ENCODE data around the gene DLGAP3.
"Not testable (repeated sequence)": the region's sequence is repeated elsewhere in the genome, so short reads cannot be mapped to it uniquely, and the experiment has no call there.

Gene DLGAP3

DNA sequence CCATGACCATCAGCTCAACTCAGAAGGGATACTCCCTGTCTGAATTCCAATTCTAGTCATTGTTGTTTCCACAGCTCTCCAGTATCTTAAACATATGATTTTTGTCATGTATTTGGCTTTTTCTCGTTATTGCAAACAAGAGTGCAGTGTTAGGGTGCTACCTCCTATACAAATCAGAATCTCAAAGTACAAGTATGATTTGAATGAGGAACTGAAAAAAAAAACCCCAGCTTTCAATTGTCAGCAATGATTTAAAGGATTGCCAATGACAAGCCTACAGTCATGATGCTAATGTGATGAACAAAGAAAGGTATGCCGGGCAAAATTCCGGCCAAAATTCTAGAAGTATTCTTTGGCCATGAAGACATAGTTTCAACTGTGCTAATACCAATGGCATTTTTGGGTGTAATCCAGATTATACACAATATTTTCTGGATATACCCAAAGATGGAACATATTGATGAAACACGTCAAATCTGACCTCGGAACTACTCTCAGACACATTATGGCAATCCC, 40.8 kb upstream of the DLGAP3 start:
- Histone ChIP-seq H3K27me3 (replicated peaks; ENCODE audit: control insufficient read depth, insufficient read depth, low read length, poor library complexity, severe bottlenecking) (no peaks in the 10 kb centered on the region), H3K27ac (ENCODE audit: insufficient read depth, low read length, poor library complexity, severe bottlenecking) (no peak overlapping the region), H3K36me3 (ENCODE audit: control insufficient read depth, insufficient read depth, low read length) (no peaks in the 10 kb centered on the region), H3K4me1 (ENCODE audit: control insufficient read depth, insufficient read depth, low read length, poor library complexity, severe bottlenecking) (peaks cover 9% of the 10 kb centered on the region), H3K4me3 (ENCODE audit: insufficient read depth, low read depth, low read length, poor library complexity, severe bottlenecking) (no peak overlapping the region), H3K9me3 (ENCODE audit: control insufficient read depth, low read length) (no peaks in the 10 kb centered on the region)
- no peak for DNase-seq

DNA sequence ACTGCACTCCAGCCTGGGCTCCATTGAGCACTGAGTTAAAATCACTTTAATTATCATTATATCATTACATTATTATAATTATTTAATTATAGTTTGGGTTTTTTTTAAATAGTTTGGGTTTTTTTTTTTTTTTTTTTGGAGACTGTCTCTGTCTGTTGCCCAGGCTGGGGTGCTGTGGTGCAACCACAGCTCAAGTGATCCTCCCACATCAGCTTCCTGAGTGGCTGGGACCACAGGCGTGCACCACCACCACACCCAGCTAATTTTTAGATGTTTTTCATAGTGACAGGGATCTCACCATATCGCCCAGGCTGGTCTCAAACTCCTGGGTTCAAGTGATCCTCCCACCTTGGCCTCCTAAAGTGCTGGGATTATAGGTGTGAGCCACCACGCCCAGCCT, 38.8 kb upstream of the DLGAP3 start:
- not testable (repeated sequence) for DNase-seq; H3K4me3 ChIP-seq (ENCODE audit: insufficient read depth, low read depth, low read length, poor library complexity, severe bottlenecking); H3K27me3 ChIP-seq (replicated peaks; ENCODE audit: control insufficient read depth, insufficient read depth, low read length, poor library complexity, severe bottlenecking); H3K36me3 ChIP-seq (ENCODE audit: control insufficient read depth, insufficient read depth, low read length); H3K9me3 ChIP-seq (ENCODE audit: control insufficient read depth, low read length); H3K27ac ChIP-seq (ENCODE audit: insufficient read depth, low read length, poor library complexity, severe bottlenecking); H3K4me1 ChIP-seq (ENCODE audit: control insufficient read depth, insufficient read depth, low read length, poor library complexity, severe bottlenecking)

DNA sequence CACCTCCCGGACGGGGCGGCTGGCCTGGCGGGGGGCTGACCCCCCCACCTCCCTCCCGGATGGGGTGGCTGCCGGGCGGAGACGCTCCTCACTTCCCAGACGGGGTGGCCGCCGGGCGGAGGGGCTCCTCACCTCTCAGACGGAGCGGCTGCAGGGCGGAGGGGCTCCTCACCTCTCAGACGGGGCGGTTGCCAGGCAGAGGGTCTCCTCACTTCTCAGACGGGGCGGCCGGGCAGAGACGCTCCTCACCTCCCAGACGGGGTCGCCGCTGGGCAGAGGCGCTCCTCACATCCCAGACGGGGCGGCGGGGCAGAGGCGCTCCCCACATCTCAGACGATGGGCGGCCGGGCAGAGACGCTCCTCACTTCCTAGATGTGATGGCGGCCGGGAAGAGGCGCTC, 38.2 kb upstream of the DLGAP3 start:
- not testable (repeated sequence) for H3K4me1 ChIP-seq (ENCODE audit: control insufficient read depth, insufficient read depth, low read length, poor library complexity, severe bottlenecking); DNase-seq

DNA sequence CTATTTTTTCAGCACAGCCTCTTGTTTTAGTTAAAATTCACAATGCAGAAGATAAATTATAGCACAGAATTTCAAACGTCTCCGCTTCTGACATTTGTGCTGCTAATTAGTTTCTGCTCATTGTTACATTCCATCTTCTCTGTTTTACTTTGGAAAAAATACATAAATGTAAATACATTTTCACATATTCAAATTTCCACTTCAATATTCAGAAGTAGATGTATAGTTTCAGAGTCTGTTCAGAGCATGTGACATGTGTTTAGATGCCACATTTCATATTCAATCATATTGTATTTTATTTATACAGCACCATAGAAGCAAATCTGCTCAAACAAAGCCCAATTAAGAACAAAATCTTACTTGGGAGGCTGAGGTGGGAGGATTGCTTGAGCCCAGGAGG, 36.1 kb upstream of the DLGAP3 start:
- Histone ChIP-seq H3K4me1 (ENCODE audit: control insufficient read depth, insufficient read depth, low read length, poor library complexity, severe bottlenecking) (peaks cover 9% of the 10 kb centered on the region), H3K27me3 (replicated peaks; ENCODE audit: control insufficient read depth, insufficient read depth, low read length, poor library complexity, severe bottlenecking) (no peaks in the 10 kb centered on the region), H3K4me3 (ENCODE audit: insufficient read depth, low read depth, low read length, poor library complexity, severe bottlenecking) (no peak overlapping the region)

More for the DNA sequence above, 38.2 kb upstream of the DLGAP3 start:
- not testable (repeated sequence) for H3K27ac ChIP-seq (ENCODE audit: insufficient read depth, low read length, poor library complexity, severe bottlenecking); H3K9me3 ChIP-seq (ENCODE audit: control insufficient read depth, low read length); H3K4me3 ChIP-seq (ENCODE audit: insufficient read depth, low read depth, low read length, poor library complexity, severe bottlenecking); H3K27me3 ChIP-seq (replicated peaks; ENCODE audit: control insufficient read depth, insufficient read depth, low read length, poor library complexity, severe bottlenecking); H3K36me3 ChIP-seq (ENCODE audit: control insufficient read depth, insufficient read depth, low read length)

DNA sequence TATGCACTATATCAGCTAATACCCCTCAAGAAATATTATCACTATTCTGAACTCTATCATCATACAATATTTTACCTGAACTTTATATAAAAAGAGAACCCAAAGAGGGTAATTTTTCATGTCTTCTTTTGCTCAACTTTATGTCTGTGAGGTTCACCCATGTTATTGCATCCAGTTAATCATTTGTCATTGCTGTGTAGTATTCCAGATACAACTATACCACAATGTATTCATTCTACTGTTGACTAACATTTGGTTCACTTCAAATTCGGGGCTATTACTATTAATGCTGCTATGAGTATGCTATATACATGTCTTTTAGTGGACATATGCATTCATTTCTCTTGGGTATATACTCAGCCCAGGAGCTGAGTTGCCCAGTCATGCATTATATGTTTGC, 21.0 kb upstream of the DLGAP3 start:
- Histone ChIP-seq H3K4me3 (ENCODE audit: insufficient read depth, low read depth, low read length, poor library complexity, severe bottlenecking) (no peak overlapping the region), H3K27ac (ENCODE audit: insufficient read depth, low read length, poor library complexity, severe bottlenecking) (no peak overlapping the region), H3K27me3 (replicated peaks; ENCODE audit: control insufficient read depth, insufficient read depth, low read length, poor library complexity, severe bottlenecking) (no peaks in the 10 kb centered on the region), H3K36me3 (ENCODE audit: control insufficient read depth, insufficient read depth, low read length) (no peaks in the 10 kb centered on the region), H3K9me3 (ENCODE audit: control insufficient read depth, low read length) (no peaks in the 10 kb centered on the region), H3K4me1 (ENCODE audit: control insufficient read depth, insufficient read depth, low read length, poor library complexity, severe bottlenecking) (no peaks in the 10 kb centered on the region)
- no peak for DNase-seq

More for the DNA sequence above, 36.1 kb upstream of the DLGAP3 start:
- no peak overlapping the region for H3K27ac ChIP-seq (ENCODE audit: insufficient read depth, low read length, poor library complexity, severe bottlenecking)
- DNase-seq: no peak
- H3K36me3 ChIP-seq (ENCODE audit: control insufficient read depth, insufficient read depth, low read length): no peaks in the 10 kb centered on the region
- H3K9me3 ChIP-seq (ENCODE audit: control insufficient read depth, low read length): no peaks in the 10 kb centered on the region

DNA sequence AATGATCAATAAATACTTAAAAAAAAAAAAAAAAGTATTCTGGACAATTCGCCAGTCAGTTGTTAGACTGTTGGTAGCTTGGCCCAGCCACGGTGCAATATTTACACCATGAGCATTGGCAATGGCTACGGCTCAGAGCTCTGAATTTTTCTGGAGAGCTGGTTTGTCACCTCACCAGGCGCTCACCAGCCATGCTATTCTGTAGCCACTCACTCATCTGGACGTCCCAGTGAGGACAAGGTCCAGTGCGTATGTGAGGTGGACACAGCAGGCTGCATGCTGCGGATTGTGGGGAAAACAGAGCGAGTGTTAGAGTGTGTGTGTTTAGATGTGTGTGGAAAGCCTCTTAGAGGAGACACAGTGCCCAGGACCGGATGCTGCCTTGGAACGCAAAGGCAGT, 19.3 kb upstream of the DLGAP3 start:
- H3K4me3 ChIP-seq (ENCODE audit: insufficient read depth, low read depth, low read length, poor library complexity, severe bottlenecking); DNase-seq; H3K9me3 ChIP-seq (ENCODE audit: control insufficient read depth, low read length); H3K36me3 ChIP-seq (ENCODE audit: control insufficient read depth, insufficient read depth, low read length); H3K4me1 ChIP-seq (ENCODE audit: control insufficient read depth, insufficient read depth, low read length, poor library complexity, severe bottlenecking); H3K27me3 ChIP-seq (replicated peaks; ENCODE audit: control insufficient read depth, insufficient read depth, low read length, poor library complexity, severe bottlenecking); H3K27ac ChIP-seq (ENCODE audit: insufficient read depth, low read length, poor library complexity, severe bottlenecking): not testable (repeated sequence)

DNA sequence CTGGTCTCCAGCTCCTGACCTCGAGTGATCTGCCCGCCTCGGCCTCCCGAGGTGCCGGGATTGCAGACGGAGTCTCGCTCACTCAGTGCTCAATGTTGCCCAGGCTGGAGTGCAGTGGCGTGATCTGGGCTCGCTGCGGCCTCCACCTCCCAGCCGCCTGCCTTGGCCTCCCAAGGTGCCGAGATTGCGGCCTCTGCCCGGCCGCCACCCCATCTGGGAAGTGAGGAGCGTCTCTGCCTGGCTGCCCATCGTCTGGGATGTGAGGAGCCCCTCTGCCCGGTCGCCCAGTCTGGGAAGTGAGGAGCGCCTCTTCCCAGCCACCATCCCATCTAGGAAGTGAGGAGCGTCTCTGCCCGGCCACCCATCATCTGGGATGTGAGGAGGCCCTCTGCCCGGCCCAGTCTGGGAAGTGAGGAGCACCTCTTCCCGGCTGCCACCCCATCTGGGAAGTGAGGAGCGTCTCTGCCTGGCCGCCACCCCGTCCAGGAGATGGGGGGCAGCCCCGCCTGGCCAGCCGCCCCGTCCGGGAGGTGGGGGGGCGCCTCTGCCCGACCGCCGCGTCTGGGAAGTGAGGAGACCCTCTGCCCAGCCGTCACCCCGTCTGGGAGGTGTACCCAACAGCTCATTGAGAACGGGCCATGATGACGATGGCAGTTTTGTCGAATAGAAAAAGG, 18.3 kb upstream of the DLGAP3 start:
- H3K9me3 ChIP-seq (ENCODE audit: control insufficient read depth, low read length); H3K36me3 ChIP-seq (ENCODE audit: control insufficient read depth, insufficient read depth, low read length); DNase-seq; H3K27ac ChIP-seq (ENCODE audit: insufficient read depth, low read length, poor library complexity, severe bottlenecking); H3K4me1 ChIP-seq (ENCODE audit: control insufficient read depth, insufficient read depth, low read length, poor library complexity, severe bottlenecking); H3K27me3 ChIP-seq (replicated peaks; ENCODE audit: control insufficient read depth, insufficient read depth, low read length, poor library complexity, severe bottlenecking); H3K4me3 ChIP-seq (ENCODE audit: insufficient read depth, low read depth, low read length, poor library complexity, severe bottlenecking): not testable (repeated sequence)

DNA sequence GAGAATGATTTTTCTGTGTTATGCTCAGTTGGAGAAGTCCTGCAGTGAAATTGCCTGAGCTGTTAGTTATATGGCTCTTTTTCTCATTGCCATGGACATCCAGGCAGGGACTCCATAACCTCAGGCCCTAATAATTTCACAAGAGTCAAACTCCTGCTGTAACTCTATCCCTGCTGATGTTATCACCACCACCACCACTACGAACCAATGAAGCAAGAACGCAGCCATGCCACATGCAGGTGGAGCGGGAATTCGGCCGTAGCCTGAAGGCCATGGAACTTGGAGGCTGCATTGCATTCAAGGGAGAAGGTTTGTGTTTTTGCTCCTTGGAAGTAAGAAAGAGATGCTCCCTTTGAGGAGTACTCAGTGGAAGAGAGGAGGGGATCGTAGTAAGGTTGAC, 16.8 kb upstream of the DLGAP3 start:
- no peak overlapping the region for H3K4me3 ChIP-seq (ENCODE audit: insufficient read depth, low read depth, low read length, poor library complexity, severe bottlenecking)
- no peaks in the 10 kb centered on the region for H3K27me3 ChIP-seq (replicated peaks; ENCODE audit: control insufficient read depth, insufficient read depth, low read length, poor library complexity, severe bottlenecking)
- no peaks in the 10 kb centered on the region for H3K9me3 ChIP-seq (ENCODE audit: control insufficient read depth, low read length)
- no peak overlapping the region for H3K27ac ChIP-seq (ENCODE audit: insufficient read depth, low read length, poor library complexity, severe bottlenecking)
- H3K4me1 ChIP-seq (ENCODE audit: control insufficient read depth, insufficient read depth, low read length, poor library complexity, severe bottlenecking): no peaks in the 10 kb centered on the region
- no peaks in the 10 kb centered on the region for H3K36me3 ChIP-seq (ENCODE audit: control insufficient read depth, insufficient read depth, low read length)
- DNase-seq: no peak

DNA sequence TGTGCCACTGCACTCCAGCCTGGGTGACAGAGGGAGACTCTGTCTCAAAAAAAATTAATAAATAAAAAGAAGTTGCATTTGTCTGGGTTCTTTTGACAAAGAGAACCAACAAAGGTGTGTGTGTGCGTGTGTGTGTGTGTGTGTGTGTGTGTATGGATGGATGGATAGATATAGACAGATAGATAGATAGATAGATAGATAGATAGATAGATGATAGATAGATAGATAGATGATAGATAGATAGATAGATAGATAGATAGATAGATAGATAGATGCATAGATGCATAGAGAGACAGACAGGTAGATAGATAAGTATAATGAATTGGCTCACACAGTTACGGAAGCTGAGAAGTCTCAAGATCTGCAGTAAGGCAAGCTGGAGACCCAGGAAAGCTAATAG, 12.3 kb upstream of the DLGAP3 start:
- H3K9me3 ChIP-seq (ENCODE audit: control insufficient read depth, low read length); H3K36me3 ChIP-seq (ENCODE audit: control insufficient read depth, insufficient read depth, low read length); H3K27ac ChIP-seq (ENCODE audit: insufficient read depth, low read length, poor library complexity, severe bottlenecking); H3K4me1 ChIP-seq (ENCODE audit: control insufficient read depth, insufficient read depth, low read length, poor library complexity, severe bottlenecking); H3K27me3 ChIP-seq (replicated peaks; ENCODE audit: control insufficient read depth, insufficient read depth, low read length, poor library complexity, severe bottlenecking); DNase-seq; H3K4me3 ChIP-seq (ENCODE audit: insufficient read depth, low read depth, low read length, poor library complexity, severe bottlenecking): not testable (repeated sequence)

DNA sequence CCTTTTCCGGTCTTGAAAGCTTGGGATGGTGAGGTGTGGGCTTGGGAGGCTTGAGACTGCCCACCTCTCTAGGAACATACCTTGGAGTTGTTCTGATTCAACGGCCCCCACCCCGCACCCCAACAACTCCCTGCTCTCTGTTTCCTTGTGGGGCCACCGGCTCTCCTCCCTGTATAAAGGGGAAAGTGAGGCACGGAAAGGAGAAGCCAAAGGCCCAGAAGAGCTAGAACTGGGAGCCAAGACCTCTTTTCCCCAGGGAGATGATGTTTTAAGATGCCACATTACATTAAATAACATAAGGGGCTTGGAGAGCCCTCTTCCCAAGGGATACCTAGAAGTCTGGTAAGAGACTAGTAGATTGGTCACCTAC, 1.2 kb upstream of the DLGAP3 start:
- Histone ChIP-seq H3K27ac (ENCODE audit: insufficient read depth, low read length, poor library complexity, severe bottlenecking) (no peak overlapping the region), H3K4me1 (ENCODE audit: control insufficient read depth, insufficient read depth, low read length, poor library complexity, severe bottlenecking) (peaks cover 7% of the 10 kb centered on the region), H3K36me3 (ENCODE audit: control insufficient read depth, insufficient read depth, low read length) (no peaks in the 10 kb centered on the region), H3K4me3 (ENCODE audit: insufficient read depth, low read depth, low read length, poor library complexity, severe bottlenecking) (no peak overlapping the region), H3K9me3 (ENCODE audit: control insufficient read depth, low read length) (no peaks in the 10 kb centered on the region), H3K27me3 (replicated peaks; ENCODE audit: control insufficient read depth, insufficient read depth, low read length, poor library complexity, severe bottlenecking) (peaks cover 18% of the 10 kb centered on the region)
- DNase-seq: no peak

All from effector memory CD4-positive, alpha-beta T cell (primary cell).